GM23338 (cell line): ENCODE results near the gene SPECC1L. TPM values are rescaled to one million over a fixed set of nuclear protein-coding genes. Genes with fewer than 3 reads are reported as not detected.

ENCODE experiments used
- ATAC-seq: fragments of 200-7000 bp; cut with Tn5 transposase; 3 replicates; pipeline ENCODE4 v1.9.1; 2020
- DNase-seq: peaks from one replicate; pipeline ENCODE4 v3.0.0-alpha.2; 2015; ENCODE audit warnings: low spot score
- H2AFZ ChIP-seq: fragments of 200-600 bp; sonication (generic); 2 replicates; pipeline ENCODE4 v1.8.0; 2016; ENCODE audit warnings: antibody characterized with exemption, mild to moderate bottlenecking, moderate library complexity
- H3F3A ChIP-seq: fragments of 200-600 bp; sonication (generic); replicated peaks from 2 replicates; pipeline ENCODE4 v1.8.0; 2017; ENCODE audit warnings: antibody characterized with exemption, mixed run types, low read depth
- H3K27ac ChIP-seq: fragments of 200-600 bp; sonication (generic); 2 replicates; pipeline ENCODE4 v1.6.1; 2016; ENCODE audit warnings: low read depth
- H3K27me3 ChIP-seq: fragments of 200-600 bp; sonication (generic); 2 replicates; pipeline ENCODE4 v1.8.0; 2016; ENCODE audit warnings: mild to moderate bottlenecking, mixed run types, moderate library complexity; ENCODE audit not compliant: insufficient read depth
- H3K36me3 ChIP-seq: fragments of 200-600 bp; sonication (generic); 2 replicates; pipeline ENCODE4 v1.8.0; 2016; ENCODE audit warnings: mild to moderate bottlenecking; ENCODE audit not compliant: insufficient read depth
- H3K4me1 ChIP-seq: fragments of 200-600 bp; sonication (generic); 2 replicates; pipeline ENCODE4 v1.8.0; 2016; ENCODE audit warnings: mild to moderate bottlenecking, moderate library complexity; ENCODE audit not compliant: insufficient read depth
- H3K4me2 ChIP-seq: fragments of 200-600 bp; sonication (generic); 2 replicates; pipeline ENCODE4 v1.7.1; 2017; ENCODE audit warnings: mixed run types
- H3K4me3 ChIP-seq: fragments of 200-600 bp; sonication (generic); 2 replicates; pipeline ENCODE4 v1.6.1; 2016; ENCODE audit warnings: mixed run types
- H3K79me2 ChIP-seq: fragments of 200-600 bp; sonication (generic); replicated peaks from 2 replicates; pipeline ENCODE4 v1.8.0; 2017; ENCODE audit warnings: mild to moderate bottlenecking; ENCODE audit not compliant: insufficient read depth
- H3K9me2 ChIP-seq: fragments of 200-600 bp; sonication (generic); 2 replicates; pipeline ENCODE4 v1.8.0; 2017; ENCODE audit not compliant: insufficient read depth
- H4K20me1 ChIP-seq: fragments of 200-600 bp; sonication (generic); replicated peaks from 2 replicates; pipeline ENCODE4 v1.8.0; 2017; ENCODE audit warnings: mild to moderate bottlenecking; ENCODE audit not compliant: insufficient read depth
- H3K27ac Mint-ChIP-seq: 2 replicates; pipeline ENCODE4 v1.8.0; 2020; ENCODE audit warnings: inconsistent platforms, mild to moderate bottlenecking, moderate library complexity, mixed read lengths
- H3K27me3 Mint-ChIP-seq: 3 replicates; pipeline ENCODE4 v1.8.0; 2022; ENCODE audit warnings: low read depth, mild to moderate bottlenecking, moderate library complexity, mixed read lengths, inconsistent platforms; ENCODE audit not compliant: insufficient read depth, poor library complexity
- H3K36me3 Mint-ChIP-seq: 3 replicates; pipeline ENCODE4 v1.8.0; 2021; ENCODE audit warnings: low read depth, mild to moderate bottlenecking, inconsistent platforms, moderate library complexity, mixed read lengths
- H3K4me1 Mint-ChIP-seq: 3 replicates; pipeline ENCODE4 v1.8.0; 2020; ENCODE audit warnings: mild to moderate bottlenecking, inconsistent platforms, mixed read lengths
- H3K4me3 Mint-ChIP-seq: 3 replicates; pipeline ENCODE4 v1.8.0; 2021; ENCODE audit warnings: moderate library complexity, mild to moderate bottlenecking, inconsistent platforms, mixed read lengths
- H3K9me3 Mint-ChIP-seq: 3 replicates; pipeline ENCODE4 v1.8.0; 2020; ENCODE audit warnings: moderate library complexity, mild to moderate bottlenecking, inconsistent platforms, mixed read lengths
- CREB1 ChIP-seq: fragments of 250-450 bp; sonication (Bioruptor Pico); IDR thresholded peaks from 2 replicates; pipeline ENCODE4 v1.5.0; 2020; ENCODE audit warnings: low read depth, mild to moderate bottlenecking, moderate library complexity
- CTCF ChIP-seq, 2 experiments: fragments of 200-600 bp in 1 of 2; sonication (generic) in 1 of 2; conservative IDR thresholded peaks; 2 replicates each; pipeline versions ENCODE4 v1.5.1 to v1.6.1; 2016 to 2017; ENCODE audit warnings: antibody characterized with exemption in 2 of 2, low read depth in 2 of 2, mild to moderate bottlenecking in 2 of 2, moderate library complexity in 1 of 2
- ETS1 ChIP-seq: IDR thresholded peaks from 2 replicates; pipeline ENCODE4 v1.6.1; 2016; ENCODE audit warnings: antibody characterized with exemption
- EZH2 ChIP-seq: fragments of 200-600 bp; sonication (generic); IDR thresholded peaks from one replicate; pipeline ENCODE4 v1.8.0; 2017; ENCODE audit warnings: antibody characterized with exemption, mild to moderate bottlenecking, low read depth; ENCODE audit not compliant: unreplicated experiment
- EZH2phosphoT487 ChIP-seq: fragments of 200-600 bp; sonication (generic); IDR thresholded peaks from one replicate; pipeline ENCODE4 v1.8.1; 2018; ENCODE audit warnings: antibody characterized with exemption; ENCODE audit not compliant: unreplicated experiment
- JUNB ChIP-seq: IDR thresholded peaks from one replicate; pipeline ENCODE4 v1.6.1; 2016; ENCODE audit warnings: antibody characterized with exemption; ENCODE audit not compliant: unreplicated experiment
- NANOG ChIP-seq: IDR thresholded peaks from 2 replicates; pipeline ENCODE4 v1.6.1; 2016; ENCODE audit warnings: antibody characterized with exemption, borderline replicate concordance
- POLR2AphosphoS5 ChIP-seq: IDR thresholded peaks from 2 replicates; pipeline ENCODE4 v1.6.1; 2016; ENCODE audit warnings: antibody characterized with exemption, low read depth
- REST ChIP-seq: IDR thresholded peaks from one replicate; pipeline ENCODE4 v1.6.1; 2018; ENCODE audit warnings: antibody characterized with exemption; ENCODE audit not compliant: unreplicated experiment
- ZNF114 ChIP-seq: fragments of 250-450 bp; sonication (Bioruptor Pico); IDR thresholded peaks from 2 replicates; pipeline ENCODE4 v1.5.0; 2020; ENCODE audit warnings: mild to moderate bottlenecking, moderate library complexity
- ZNF331 ChIP-seq: fragments of 250-450 bp; sonication (Bioruptor Pico); IDR thresholded peaks from 2 replicates; pipeline ENCODE4 v1.5.0; 2020; ENCODE audit warnings: low read depth, mild to moderate bottlenecking, moderate library complexity
- polyA plus RNA-seq: library from polyadenylated mRNA; unstranded; fragments of >200 nt; fragmentation: Nextera tagmentation; extraction: Ambion mirVana; gene quantifications from 2 replicates; pipeline ENCODE4 v1.2.1, GENCODE V29; 2016
- total RNA-seq: library from RNA; depleted of rRNA; stranded (reverse); fragments of >200 nt; shearing (Covaris generic); gene quantifications from 2 replicates; pipeline ENCODE4 v1.2.3, GENCODE V29; 2014

SPECC1L gene
- total and polyA plus RNA-seq, 2 experiments from 2014 or later = 24.3 to 44.7 TPM

- no peak for TF ChIP-seq REST
- no peak for TF ChIP-seq EZH2
- TF ChIP-seq NANOG = no peak
- no peak for TF ChIP-seq EZH2phosphoT487
- no peak for TF ChIP-seq ZNF331
- no peak for TF ChIP-seq JUNB
- no peak for TF ChIP-seq CREB1 (CRISPR knock-in tag)
- TF ChIP-seq ZNF114 (CRISPR knock-in tag) = no peak
- no peak for TF ChIP-seq POLR2AphosphoS5
- no peak for TF ChIP-seq ETS1
Measured at GRCh38 chr22:24233235-24233634, 37.4 kb upstream of the SPECC1L start (continued).

GRCh38 chr22:24233816-24234215 lies 36.8 kb upstream of the SPECC1L start:
- no peak overlapping the region for H3K27ac Mint-ChIP-seq
- H3K9me3 Mint-ChIP-seq = no peaks in the 10 kb centered on the region
- ATAC-seq = no peak
- no peak overlapping the region for H3K4me3 Mint-ChIP-seq
- no peaks in the 10 kb centered on the region for H3K27me3 ChIP-seq
- H3K4me2 ChIP-seq = no peak overlapping the region
- H3K36me3 Mint-ChIP-seq = no peaks in the 10 kb centered on the region
- no peaks in the 10 kb centered on the region for H3K36me3 ChIP-seq
- peaks cover 6% of the 10 kb centered on the region; the same call in 1 of the 2 replicates for H3K4me1 ChIP-seq
- no peak overlapping the region for H2AFZ ChIP-seq
- no peaks in the 10 kb centered on the region for H3K79me2 ChIP-seq
- H3F3A ChIP-seq = no peaks in the 10 kb centered on the region
- H3K4me1 Mint-ChIP-seq = peaks cover 3% of the 10 kb centered on the region; the same call in 2 of the 3 replicates
- no peaks in the 10 kb centered on the region for H3K9me2 ChIP-seq
- no peak overlapping the region for H3K4me3 ChIP-seq
- H3K27ac ChIP-seq = no peak overlapping the region
- DNase-seq = no peak
- no peaks in the 10 kb centered on the region for H4K20me1 ChIP-seq
- H3K27me3 Mint-ChIP-seq = peaks cover 11% of the 10 kb centered on the region
- TF ChIP-seq CTCF (conservative IDR thresholded peaks at IDR 0.05; ENCODE audit: low read depth in 2 of 2) (no peak), CREB1 (CRISPR knock-in tag) (no peak), ZNF114 (CRISPR knock-in tag) (no peak), ETS1 (no peak), NANOG (no peak), EZH2 (no peak)
